Neural cell (in vitro differentiated cells): ENCODE results near the gene SETBP1. TPM values are rescaled to one million over a fixed set of nuclear protein-coding genes. Genes with fewer than 3 reads are reported as not detected.

ENCODE experiments used
- H2AFZ ChIP-seq: fragments of 200-600, 300-800 bp; sonication (generic), shearing (Covaris generic); 2 replicates; pipeline ENCODE4 v1.6.0; 2014; ENCODE audit warnings: low read depth, mild to moderate bottlenecking, antibody characterized with exemption, low read length, moderate library complexity
- H3F3A ChIP-seq: fragments of 200-600 bp; shearing (Covaris generic); 2 replicates; pipeline ENCODE4 v1.6.1; 2016; ENCODE audit warnings: mild to moderate bottlenecking, moderate library complexity, mixed read lengths, antibody characterized with exemption, low read length; ENCODE audit not compliant: insufficient read depth, poor library complexity, severe bottlenecking
- H3K27ac ChIP-seq: fragments of 200-600, 300-800 bp; sonication (generic), shearing (Covaris generic); 2 replicates; pipeline ENCODE4 v1.5.1; 2014; ENCODE audit warnings: mild to moderate bottlenecking, low read length, moderate library complexity
- H3K27me3 ChIP-seq: fragments of 300-800, 200-600 bp; sonication (generic), shearing (Covaris generic); 2 replicates; pipeline ENCODE4 v1.6.0; 2014; ENCODE audit warnings: mild to moderate bottlenecking, low read depth, low read length, moderate library complexity; ENCODE audit not compliant: insufficient read depth
- H3K36me3 ChIP-seq: fragments of 300-800, 200-600 bp; sonication (generic), shearing (Covaris generic); 2 replicates; pipeline ENCODE4 v1.5.1; 2014; ENCODE audit warnings: mild to moderate bottlenecking, antibody characterized with exemption, low read length, moderate library complexity; ENCODE audit not compliant: insufficient read depth
- H3K4me2 ChIP-seq: fragments of 300-800, 200-600 bp; sonication (generic), shearing (Covaris generic); 2 replicates; pipeline ENCODE4 v1.6.0; 2014; ENCODE audit warnings: mild to moderate bottlenecking, low read length
- H3K4me3 ChIP-seq: fragments of 300-800, 200-600 bp; sonication (generic), shearing (Covaris generic); 2 replicates; pipeline ENCODE4 v1.5.1; 2014; ENCODE audit warnings: mild to moderate bottlenecking, low read length, moderate library complexity
- H3K79me2 ChIP-seq: fragments of 200-600 bp; shearing (Covaris generic); replicated peaks from 2 replicates; pipeline ENCODE4 v1.6.0; 2014; ENCODE audit warnings: mild to moderate bottlenecking, low read length, moderate library complexity; ENCODE audit not compliant: insufficient read depth
- H3K9ac ChIP-seq: fragments of 300-800, 200-600 bp; sonication (generic), shearing (Covaris generic); 2 replicates; pipeline ENCODE4 v1.6.1; 2016; ENCODE audit warnings: mild to moderate bottlenecking, low read length, mixed read lengths
- H3K9me2 ChIP-seq: fragments of 200-600 bp; shearing (Covaris generic); 2 replicates; pipeline ENCODE4 v1.6.1; 2016; ENCODE audit warnings: mild to moderate bottlenecking, low read length, mixed read lengths; ENCODE audit not compliant: insufficient read depth
- H3K9me3 ChIP-seq: fragments of 200-600, 300-800 bp; sonication (generic), shearing (Covaris generic); 2 replicates; pipeline ENCODE4 v1.6.1; 2016; ENCODE audit warnings: mild to moderate bottlenecking, mixed run types, low read length, moderate library complexity, mixed read lengths
- H4K20me1 ChIP-seq: fragments of 200-600 bp; shearing (Covaris generic); 2 replicates; pipeline ENCODE4 v1.6.1; 2016; ENCODE audit warnings: mild to moderate bottlenecking, mixed run types; ENCODE audit not compliant: insufficient read depth
- EP300 ChIP-seq: fragments of 450-650 bp; conservative IDR thresholded peaks from 2 replicates; pipeline ENCODE4 v1.6.1; 2014; ENCODE audit warnings: antibody characterized with exemption, mild to moderate bottlenecking, moderate library complexity; ENCODE audit not compliant: poor library complexity, severe bottlenecking
- EZH2 ChIP-seq: fragments of 200-600, 300-800 bp; shearing (Covaris generic), sonication (generic); IDR thresholded peaks from 2 replicates; pipeline ENCODE4 v1.6.1; 2014; ENCODE audit warnings: antibody characterized with exemption, low read length, borderline replicate concordance, mild to moderate bottlenecking; ENCODE audit not compliant: insufficient read depth, poor library complexity, severe bottlenecking
- MXI1 ChIP-seq: fragments of 450-650 bp; conservative IDR thresholded peaks from 2 replicates; pipeline ENCODE4 v1.6.1; 2014; ENCODE audit warnings: antibody characterized with exemption, mild to moderate bottlenecking; ENCODE audit not compliant: poor library complexity, severe bottlenecking
- POLR2AphosphoS5 ChIP-seq: IDR thresholded peaks from 2 replicates; pipeline ENCODE4 v1.6.1; 2012
- RAD21 ChIP-seq: fragments of 450-650 bp; conservative IDR thresholded peaks from 2 replicates; pipeline ENCODE4 v1.6.1; 2014; ENCODE audit warnings: antibody characterized with exemption, mild to moderate bottlenecking, moderate library complexity
- SMC3 ChIP-seq: fragments of 450-650 bp; conservative IDR thresholded peaks from 2 replicates; pipeline ENCODE4 v1.6.1; 2014; ENCODE audit warnings: antibody characterized with exemption, mild to moderate bottlenecking, moderate library complexity; ENCODE audit not compliant: poor library complexity
- TAF1 ChIP-seq: IDR thresholded peaks from 2 replicates; pipeline ENCODE4 v1.6.1; 2012; ENCODE audit warnings: low read depth
- polyA plus RNA-seq: library from polyadenylated mRNA; depleted of rRNA; stranded (reverse); fragments of >200 nt; gene quantifications from 2 replicates; pipeline ENCODE4 v1.2.3, GENCODE V29; 2014
- TF ChIP-seq, protein P1 (sequence below): IDR thresholded peaks from 2 replicates; pipeline ENCODE4 v1.6.1; 2012; ENCODE audit warnings: borderline replicate concordance
- TF ChIP-seq, protein P2 (sequence below): fragments of 450-650 bp; IDR thresholded peaks from 2 replicates; pipeline ENCODE4 v1.5.1; 2014; ENCODE audit warnings: antibody characterized with exemption, mild to moderate bottlenecking, moderate library complexity; ENCODE audit not compliant: poor library complexity, severe bottlenecking

Gene SETBP1
- polyA plus RNA-seq, 1 donor from 2014 or later, result 13.7 TPM

DNA sequence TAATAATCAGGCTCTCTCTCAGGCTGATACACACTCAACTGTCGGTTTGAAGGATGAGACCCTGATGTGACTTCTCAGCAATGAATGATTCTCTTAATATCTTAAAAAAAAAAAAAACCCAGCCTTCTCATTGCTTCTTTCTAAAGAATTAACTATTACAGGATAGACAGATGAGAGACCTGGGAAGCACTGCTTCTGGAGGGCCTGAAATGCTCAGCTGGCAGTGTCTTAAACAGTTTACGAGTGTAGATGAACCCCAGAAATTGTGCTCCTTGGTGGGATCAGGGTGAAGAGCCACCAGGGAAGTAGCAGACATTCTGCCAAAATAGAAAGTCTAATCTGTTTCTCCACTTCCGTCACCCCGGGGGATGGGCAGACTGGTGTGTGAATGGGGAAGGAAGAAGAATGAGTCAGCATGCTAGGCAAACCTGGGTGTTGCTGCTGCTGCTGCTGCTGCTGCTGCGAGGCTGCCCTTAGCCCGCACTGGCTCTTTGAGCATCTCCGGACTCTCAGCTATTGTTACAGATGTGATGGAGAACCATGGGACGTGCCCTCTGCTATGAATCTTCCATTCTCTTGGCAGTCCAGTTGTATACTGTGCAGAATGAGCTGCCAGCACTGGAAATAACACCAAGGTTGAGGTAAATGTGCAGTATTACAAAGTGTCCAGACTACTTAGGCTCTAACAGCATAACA is 158.4 kb downstream of the SETBP1 start:
- no peak overlapping the region for H3K9ac ChIP-seq
- H3K9me3 ChIP-seq, result no peaks in the 10 kb centered on the region
- no peak overlapping the region for H2AFZ ChIP-seq
- H3K9me2 ChIP-seq, result no peaks in the 10 kb centered on the region
- no peak overlapping the region for H3K4me2 ChIP-seq
- no peaks in the 10 kb centered on the region for H3K36me3 ChIP-seq
- peaks cover 52% of the 10 kb centered on the region for H3K79me2 ChIP-seq
- H3K27me3 ChIP-seq, result no peaks in the 10 kb centered on the region
- H4K20me1 ChIP-seq, result no peaks in the 10 kb centered on the region
- H3K27ac ChIP-seq, result peak overlapping the region; percentile 20
- H3K4me3 ChIP-seq, result peak overlapping the region; percentile 26
- TF ChIP-seq POLR2AphosphoS5 (no peak), EZH2 (no peak), TAF1 (no peak), EP300 (no peak)
- TF ChIP-seq, protein P1, sequence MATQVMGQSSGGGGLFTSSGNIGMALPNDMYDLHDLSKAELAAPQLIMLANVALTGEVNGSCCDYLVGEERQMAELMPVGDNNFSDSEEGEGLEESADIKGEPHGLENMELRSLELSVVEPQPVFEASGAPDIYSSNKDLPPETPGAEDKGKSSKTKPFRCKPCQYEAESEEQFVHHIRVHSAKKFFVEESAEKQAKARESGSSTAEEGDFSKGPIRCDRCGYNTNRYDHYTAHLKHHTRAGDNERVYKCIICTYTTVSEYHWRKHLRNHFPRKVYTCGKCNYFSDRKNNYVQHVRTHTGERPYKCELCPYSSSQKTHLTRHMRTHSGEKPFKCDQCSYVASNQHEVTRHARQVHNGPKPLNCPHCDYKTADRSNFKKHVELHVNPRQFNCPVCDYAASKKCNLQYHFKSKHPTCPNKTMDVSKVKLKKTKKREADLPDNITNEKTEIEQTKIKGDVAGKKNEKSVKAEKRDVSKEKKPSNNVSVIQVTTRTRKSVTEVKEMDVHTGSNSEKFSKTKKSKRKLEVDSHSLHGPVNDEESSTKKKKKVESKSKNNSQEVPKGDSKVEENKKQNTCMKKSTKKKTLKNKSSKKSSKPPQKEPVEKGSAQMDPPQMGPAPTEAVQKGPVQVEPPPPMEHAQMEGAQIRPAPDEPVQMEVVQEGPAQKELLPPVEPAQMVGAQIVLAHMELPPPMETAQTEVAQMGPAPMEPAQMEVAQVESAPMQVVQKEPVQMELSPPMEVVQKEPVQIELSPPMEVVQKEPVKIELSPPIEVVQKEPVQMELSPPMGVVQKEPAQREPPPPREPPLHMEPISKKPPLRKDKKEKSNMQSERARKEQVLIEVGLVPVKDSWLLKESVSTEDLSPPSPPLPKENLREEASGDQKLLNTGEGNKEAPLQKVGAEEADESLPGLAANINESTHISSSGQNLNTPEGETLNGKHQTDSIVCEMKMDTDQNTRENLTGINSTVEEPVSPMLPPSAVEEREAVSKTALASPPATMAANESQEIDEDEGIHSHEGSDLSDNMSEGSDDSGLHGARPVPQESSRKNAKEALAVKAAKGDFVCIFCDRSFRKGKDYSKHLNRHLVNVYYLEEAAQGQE, result no peak
- TF ChIP-seq, protein P2, sequence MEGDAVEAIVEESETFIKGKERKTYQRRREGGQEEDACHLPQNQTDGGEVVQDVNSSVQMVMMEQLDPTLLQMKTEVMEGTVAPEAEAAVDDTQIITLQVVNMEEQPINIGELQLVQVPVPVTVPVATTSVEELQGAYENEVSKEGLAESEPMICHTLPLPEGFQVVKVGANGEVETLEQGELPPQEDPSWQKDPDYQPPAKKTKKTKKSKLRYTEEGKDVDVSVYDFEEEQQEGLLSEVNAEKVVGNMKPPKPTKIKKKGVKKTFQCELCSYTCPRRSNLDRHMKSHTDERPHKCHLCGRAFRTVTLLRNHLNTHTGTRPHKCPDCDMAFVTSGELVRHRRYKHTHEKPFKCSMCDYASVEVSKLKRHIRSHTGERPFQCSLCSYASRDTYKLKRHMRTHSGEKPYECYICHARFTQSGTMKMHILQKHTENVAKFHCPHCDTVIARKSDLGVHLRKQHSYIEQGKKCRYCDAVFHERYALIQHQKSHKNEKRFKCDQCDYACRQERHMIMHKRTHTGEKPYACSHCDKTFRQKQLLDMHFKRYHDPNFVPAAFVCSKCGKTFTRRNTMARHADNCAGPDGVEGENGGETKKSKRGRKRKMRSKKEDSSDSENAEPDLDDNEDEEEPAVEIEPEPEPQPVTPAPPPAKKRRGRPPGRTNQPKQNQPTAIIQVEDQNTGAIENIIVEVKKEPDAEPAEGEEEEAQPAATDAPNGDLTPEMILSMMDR, result no peak
- no peaks in the 10 kb centered on the region for H3F3A ChIP-seq

DNA sequence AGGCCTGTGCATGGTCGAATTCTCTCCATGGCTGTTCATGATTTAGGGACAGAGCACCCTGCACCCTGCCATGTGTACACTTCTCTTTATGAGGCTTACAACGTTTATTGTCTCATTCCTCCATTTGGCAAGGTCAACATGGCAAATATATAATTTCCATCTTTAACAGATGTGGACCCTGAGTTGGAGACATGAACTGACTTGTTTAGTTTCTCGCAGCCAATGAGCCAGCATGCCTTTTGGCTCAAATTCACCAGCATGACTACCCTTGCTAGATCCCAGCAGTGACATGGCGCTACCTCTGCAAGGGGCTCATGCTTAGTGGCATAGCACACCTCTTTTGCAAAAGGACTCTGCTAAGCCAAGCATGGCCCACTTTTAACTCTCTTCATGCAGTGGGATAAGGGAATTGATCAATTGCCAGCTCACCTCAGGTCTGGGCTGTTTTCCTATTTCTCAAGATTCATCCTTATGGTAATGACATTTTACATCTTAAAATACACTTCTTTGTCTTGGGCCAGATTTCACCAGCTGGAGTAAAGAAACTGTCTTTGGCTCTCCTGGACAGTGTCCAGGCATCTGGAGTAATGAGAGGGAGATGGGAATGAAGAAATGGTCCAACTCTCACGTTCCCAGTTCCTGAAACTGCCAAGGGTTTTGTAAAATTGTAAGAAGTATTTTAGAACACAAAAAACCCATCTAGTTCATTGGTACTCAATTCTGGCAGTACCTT is 159.5 kb downstream of the SETBP1 start:
- H3K79me2 ChIP-seq, result peaks cover 45% of the 10 kb centered on the region
- H3K9ac ChIP-seq, result no peak overlapping the region
- H3K9me3 ChIP-seq, result no peaks in the 10 kb centered on the region
- no peaks in the 10 kb centered on the region for H3K9me2 ChIP-seq
- H3K27me3 ChIP-seq, result no peaks in the 10 kb centered on the region
- H3K4me3 ChIP-seq, result no peak overlapping the region
- no peaks in the 10 kb centered on the region for H4K20me1 ChIP-seq
- H3K36me3 ChIP-seq, result no peaks in the 10 kb centered on the region
- H3K27ac ChIP-seq, result no peak overlapping the region
- no peak overlapping the region for H2AFZ ChIP-seq
- no peaks in the 10 kb centered on the region for H3F3A ChIP-seq
- H3K4me2 ChIP-seq, result no peak overlapping the region
- TF ChIP-seq RAD21, result no peak
- no peak for TF ChIP-seq SMC3
- no peak for TF ChIP-seq TAF1
- no peak for TF ChIP-seq POLR2AphosphoS5
- TF ChIP-seq, protein P2, result no peak
- TF ChIP-seq, protein P1, result no peak
- no peak for TF ChIP-seq MXI1
- no peak for TF ChIP-seq EP300
- TF ChIP-seq EZH2, result no peak
